H9 (cell line): ENCODE results near the gene DMTF1. TPM values are rescaled to one million over a fixed set of nuclear protein-coding genes. Genes with fewer than 3 reads are reported as not detected.

ENCODE experiments used
- DNase-seq: peaks from one replicate; pipeline ENCODE4 v3.0.0-alpha.2; 2017
- H2AFZ ChIP-seq: one replicate; pipeline ENCODE4 v1.6.1; 2013; ENCODE audit warnings: mild to moderate bottlenecking, low read length, control low read depth, moderate library complexity
- H2AK5ac ChIP-seq: 2 replicates; pipeline ENCODE4 v1.6.1; 2013; ENCODE audit warnings: low read length, control low read depth, mixed read lengths; ENCODE audit not compliant: insufficient read length
- H2BK120ac ChIP-seq: one replicate; pipeline ENCODE4 v1.6.1; 2013; ENCODE audit warnings: low read depth, mild to moderate bottlenecking, low read length, control low read depth, inconsistent platforms; ENCODE audit not compliant: poor library complexity, severe bottlenecking
- H2BK12ac ChIP-seq: 2 replicates; pipeline ENCODE4 v1.6.1; 2013; ENCODE audit warnings: low read length, control low read depth, mixed read lengths, low read depth; ENCODE audit not compliant: insufficient read length
- H2BK15ac ChIP-seq: 2 replicates; pipeline ENCODE4 v1.6.1; 2013; ENCODE audit warnings: low read depth, low read length, control low read depth
- H2BK20ac ChIP-seq: one replicate; pipeline ENCODE4 v1.6.1; 2013; ENCODE audit warnings: low read depth, mild to moderate bottlenecking, low read length, control low read depth, inconsistent platforms; ENCODE audit not compliant: poor library complexity, severe bottlenecking
- H2BK5ac ChIP-seq: 2 replicates; pipeline ENCODE4 v1.6.1; 2013; ENCODE audit warnings: low read length, control low read depth, mixed read lengths; ENCODE audit not compliant: insufficient read length
- H3K14ac ChIP-seq: 2 replicates; pipeline ENCODE4 v1.6.1; 2013; ENCODE audit warnings: low read length, control low read depth; ENCODE audit not compliant: insufficient read depth
- H3K18ac ChIP-seq: 2 replicates; pipeline ENCODE4 v1.6.1; 2013; ENCODE audit warnings: low read depth, mild to moderate bottlenecking, mixed read lengths, low read length, control low read depth; ENCODE audit not compliant: insufficient read length
- H3K23ac ChIP-seq: 2 replicates; pipeline ENCODE4 v1.6.1; 2013; ENCODE audit warnings: low read length, control low read depth, mixed read lengths, low read depth; ENCODE audit not compliant: insufficient read length
- H3K23me2 ChIP-seq: 2 replicates; pipeline ENCODE4 v1.6.1; 2013; ENCODE audit warnings: low read depth, mild to moderate bottlenecking, mixed read lengths, low read length, control low read depth; ENCODE audit not compliant: insufficient read length, poor library complexity, severe bottlenecking
- H3K27ac ChIP-seq: 2 replicates; pipeline ENCODE4 v1.5.1; 2013; ENCODE audit warnings: low read length, control low read depth, mixed read lengths, low read depth; ENCODE audit not compliant: insufficient read length
- H3K27me3 ChIP-seq: 2 replicates; pipeline ENCODE4 v1.6.1; 2013; ENCODE audit warnings: low read length, control low read depth, inconsistent platforms; ENCODE audit not compliant: insufficient read depth
- H3K4ac ChIP-seq: 2 replicates; pipeline ENCODE4 v1.6.1; 2013; ENCODE audit warnings: low read depth, mild to moderate bottlenecking, control low read depth, inconsistent platforms, low read length, moderate library complexity
- H3K4me1 ChIP-seq: 2 replicates; pipeline ENCODE4 v1.6.1; 2013; ENCODE audit warnings: low read length, control low read depth, inconsistent platforms; ENCODE audit not compliant: insufficient read depth
- H3K4me2 ChIP-seq: 2 replicates; pipeline ENCODE4 v1.6.1; 2013; ENCODE audit warnings: low read length, control low read depth, mixed read lengths; ENCODE audit not compliant: insufficient read length, insufficient read depth
- H3K56ac ChIP-seq: 2 replicates; pipeline ENCODE4 v1.6.1; 2013; ENCODE audit warnings: low read depth, mild to moderate bottlenecking, mixed read lengths, low read length, control low read depth; ENCODE audit not compliant: insufficient read length
- H3K79me1 ChIP-seq: 2 replicates; pipeline ENCODE4 v1.6.1; 2013; ENCODE audit warnings: low read depth, mild to moderate bottlenecking, moderate library complexity, low read length, control low read depth, inconsistent platforms; ENCODE audit not compliant: insufficient read depth, poor library complexity, severe bottlenecking
- H3K79me2 ChIP-seq: 2 replicates; pipeline ENCODE4 v1.6.1; 2013; ENCODE audit warnings: low read length, control low read depth, inconsistent platforms; ENCODE audit not compliant: insufficient read depth
- H3K9ac ChIP-seq: 2 replicates; pipeline ENCODE4 v1.6.1; 2013; ENCODE audit warnings: low read length, control low read depth, mixed read lengths; ENCODE audit not compliant: insufficient read length; ENCODE audit errors: extremely low read depth
- H3K9me3 ChIP-seq: one replicate; pipeline ENCODE4 v1.6.1; 2013; ENCODE audit warnings: low read depth, low read length, inconsistent platforms; ENCODE audit not compliant: control insufficient read depth
- H3T11ph ChIP-seq: one replicate; pipeline ENCODE4 v1.6.1; 2013; ENCODE audit warnings: mild to moderate bottlenecking, low read length, control low read depth, inconsistent platforms
- H4K20me1 ChIP-seq: one replicate; pipeline ENCODE4 v1.6.1; 2013; ENCODE audit not compliant: control insufficient read depth, insufficient read length, insufficient read depth
- H4K5ac ChIP-seq: 2 replicates; pipeline ENCODE4 v1.6.1; 2013; ENCODE audit warnings: low read depth, mild to moderate bottlenecking, mixed read lengths, low read length, control low read depth; ENCODE audit not compliant: insufficient read length
- H4K8ac ChIP-seq: replicated peaks from 2 replicates; pipeline ENCODE4 v1.6.1; 2013; ENCODE audit warnings: low read length, control low read depth, mixed read lengths, low read depth; ENCODE audit not compliant: insufficient read length
- H4K91ac ChIP-seq: 2 replicates; pipeline ENCODE4 v1.6.1; 2013; ENCODE audit warnings: low read depth, mild to moderate bottlenecking, moderate library complexity, mixed read lengths, low read length, control low read depth; ENCODE audit not compliant: insufficient read length
- H3K27ac Mint-ChIP-seq, 3 experiments: 2 replicates in 2 of 3; 3 replicates in 1 of 3; pipeline ENCODE4 v1.8.0; 2020 to 2021; ENCODE audit warnings: mixed read lengths in 3 of 3, mild to moderate bottlenecking in 1 of 3, moderate library complexity in 1 of 3
- H3K27me3 Mint-ChIP-seq: 2 replicates; pipeline ENCODE4 v1.8.0; 2021; ENCODE audit warnings: low read depth, mild to moderate bottlenecking, moderate library complexity, mixed read lengths
- H3K36me3 Mint-ChIP-seq, 3 experiments: 2 replicates in 2 of 3; 3 replicates in 1 of 3; pipeline ENCODE4 v1.8.0; 2020 to 2021; ENCODE audit warnings: low read depth in 3 of 3, mixed read lengths in 3 of 3; ENCODE audit not compliant: insufficient read depth in 1 of 3
- H3K4me1 Mint-ChIP-seq, 2 experiments: 2 replicates each; pipeline ENCODE4 v1.8.0; 2020; ENCODE audit warnings: mixed read lengths in 2 of 2
- H3K4me3 Mint-ChIP-seq, 2 experiments: 2 replicates in 1 of 2; 3 replicates in 1 of 2; pipeline ENCODE4 v1.8.0; 2020 to 2021; ENCODE audit warnings: mild to moderate bottlenecking in 2 of 2, mixed read lengths in 2 of 2, moderate library complexity in 1 of 2
- H3K9me3 Mint-ChIP-seq, 2 experiments: 2 replicates in 1 of 2; 3 replicates in 1 of 2; pipeline ENCODE4 v1.8.0; 2020; ENCODE audit warnings: mild to moderate bottlenecking in 2 of 2, mixed read lengths in 2 of 2, moderate library complexity in 1 of 2
- total RNA-seq: library from RNA; stranded (reverse); gene quantifications from 2 replicates; pipeline ENCODE4 v1.2.1, GENCODE V29; 2021
- TF ChIP-seq, protein P1 (sequence below): fragments of 200-600 bp; sonication (generic); conservative IDR thresholded peaks from 3 replicates; pipeline ENCODE4 v1.8.0; 2021; ENCODE audit warnings: antibody characterized with exemption, mild to moderate bottlenecking

The DMTF1 gene
- total RNA-seq, 1 experiment from 2014 or later: 111 TPM

DNA sequence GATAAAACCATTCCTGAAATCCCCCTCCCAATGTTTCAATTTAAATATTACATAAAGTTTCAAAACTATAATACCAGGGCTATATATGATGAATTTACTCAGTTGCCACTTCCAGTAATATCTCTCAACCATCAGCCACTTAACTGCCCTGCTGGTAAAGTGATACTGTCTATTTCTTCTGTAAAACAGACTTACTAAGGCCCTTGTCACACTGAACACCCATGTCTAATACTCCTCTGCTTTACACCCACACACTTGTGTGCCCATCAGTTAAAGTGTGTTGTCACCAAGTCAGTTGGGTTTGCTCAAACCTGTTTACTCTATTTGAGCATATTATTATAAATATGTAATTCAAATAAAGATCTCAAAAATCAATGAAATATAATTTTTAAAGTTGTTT, 29.1 kb upstream of the DMTF1 start:
- no peak for DNase-seq
- TF ChIP-seq, protein P1, sequence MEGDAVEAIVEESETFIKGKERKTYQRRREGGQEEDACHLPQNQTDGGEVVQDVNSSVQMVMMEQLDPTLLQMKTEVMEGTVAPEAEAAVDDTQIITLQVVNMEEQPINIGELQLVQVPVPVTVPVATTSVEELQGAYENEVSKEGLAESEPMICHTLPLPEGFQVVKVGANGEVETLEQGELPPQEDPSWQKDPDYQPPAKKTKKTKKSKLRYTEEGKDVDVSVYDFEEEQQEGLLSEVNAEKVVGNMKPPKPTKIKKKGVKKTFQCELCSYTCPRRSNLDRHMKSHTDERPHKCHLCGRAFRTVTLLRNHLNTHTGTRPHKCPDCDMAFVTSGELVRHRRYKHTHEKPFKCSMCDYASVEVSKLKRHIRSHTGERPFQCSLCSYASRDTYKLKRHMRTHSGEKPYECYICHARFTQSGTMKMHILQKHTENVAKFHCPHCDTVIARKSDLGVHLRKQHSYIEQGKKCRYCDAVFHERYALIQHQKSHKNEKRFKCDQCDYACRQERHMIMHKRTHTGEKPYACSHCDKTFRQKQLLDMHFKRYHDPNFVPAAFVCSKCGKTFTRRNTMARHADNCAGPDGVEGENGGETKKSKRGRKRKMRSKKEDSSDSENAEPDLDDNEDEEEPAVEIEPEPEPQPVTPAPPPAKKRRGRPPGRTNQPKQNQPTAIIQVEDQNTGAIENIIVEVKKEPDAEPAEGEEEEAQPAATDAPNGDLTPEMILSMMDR: no peak

More for the DNA sequence above, 29.1 kb upstream of the DMTF1 start:
- H3K18ac ChIP-seq: no peak overlapping the region
- H4K91ac ChIP-seq: no peak overlapping the region
- no peak overlapping the region for H2BK120ac ChIP-seq
- no peak overlapping the region for H3K4ac ChIP-seq
- no peak overlapping the region for H4K8ac ChIP-seq
- no peaks in the 10 kb centered on the region for H3K79me1 ChIP-seq
- no peak overlapping the region for H3K27ac ChIP-seq
- H2BK20ac ChIP-seq: no peak overlapping the region
- H2AFZ ChIP-seq: no peak overlapping the region
- Mint-ChIP-seq H3K27ac (no peak overlapping the region), H3K27me3 (no peaks in the 10 kb centered on the region), H3K36me3 (no peaks in the 10 kb centered on the region; a peak in 1 of 7 replicates), H3K4me1 (peaks cover 0 to 9% of the 10 kb centered on the region in 2 experiments; a peak in 1 of 4 replicates), H3K4me3 (no peak overlapping the region), H3K9me3 (no peaks in the 10 kb centered on the region)
- no peak overlapping the region for H3T11ph ChIP-seq
- no peaks in the 10 kb centered on the region for H3K4me1 ChIP-seq
- no peak overlapping the region for H2AK5ac ChIP-seq
- no peak overlapping the region for H3K14ac ChIP-seq
- no peaks in the 10 kb centered on the region for H3K79me2 ChIP-seq
- H3K23me2 ChIP-seq: no peaks in the 10 kb centered on the region
- H4K5ac ChIP-seq: no peak overlapping the region
- no peak overlapping the region for H2BK5ac ChIP-seq
- no peak overlapping the region for H2BK15ac ChIP-seq
- H3K56ac ChIP-seq: no peak overlapping the region
- no peaks in the 10 kb centered on the region for H3K9me3 ChIP-seq
- no peak overlapping the region for H3K23ac ChIP-seq
- no peak overlapping the region for H2BK12ac ChIP-seq
- no peak overlapping the region for H3K4me2 ChIP-seq
- H3K9ac ChIP-seq: no peak overlapping the region
- H3K27me3 ChIP-seq: no peaks in the 10 kb centered on the region
- no peaks in the 10 kb centered on the region for H4K20me1 ChIP-seq
